Neuron (in vitro differentiated cells): Measurements from ENCODE around the gene SORBS2.

Experiments used
- H2AFZ ChIP-seq: one replicate; pipeline ENCODE4 v1.6.1; 2013; ENCODE audit warnings: low read depth, mild to moderate bottlenecking, inconsistent platforms, low read length, moderate library complexity
- H3K27me3 ChIP-seq: one replicate; pipeline ENCODE4 v1.6.1; 2013; ENCODE audit warnings: low read length; ENCODE audit not compliant: insufficient read depth
- H3K36me3 ChIP-seq: one replicate; pipeline ENCODE4 v1.6.1; 2013; ENCODE audit warnings: low read length; ENCODE audit not compliant: insufficient read depth
- H3K4me1 ChIP-seq: one replicate; pipeline ENCODE4 v1.6.1; 2013; ENCODE audit warnings: low read length; ENCODE audit not compliant: insufficient read depth
- H3K4me3 ChIP-seq: 2 replicates; pipeline ENCODE4 v1.5.1; 2013; ENCODE audit warnings: mild to moderate bottlenecking, low read length, moderate library complexity
- H3K9me3 ChIP-seq: one replicate; pipeline ENCODE4 v1.6.1; 2013; ENCODE audit warnings: low read length

SORBS2 gene

DNA sequence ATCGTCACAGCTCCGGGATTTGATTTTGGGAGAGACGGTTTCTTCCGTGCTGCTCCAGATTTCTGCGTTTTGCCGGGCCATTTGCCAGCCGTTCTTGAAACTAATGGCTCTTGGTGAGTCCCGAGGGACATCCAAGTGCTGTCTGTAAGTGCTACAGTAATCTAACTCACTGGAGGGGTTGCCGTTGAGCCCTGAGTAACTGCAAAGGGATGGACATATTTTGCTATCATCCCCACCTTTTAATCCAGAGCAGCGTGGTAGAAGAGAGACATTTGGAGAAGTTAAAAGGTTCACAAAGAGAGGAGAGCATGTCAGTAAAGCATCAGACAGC, 187.8 kb downstream of the SORBS2 start:
- Histone ChIP-seq H3K4me1 (no peaks in the 10 kb centered on the region), H3K9me3 (peaks cover 10% of the 10 kb centered on the region), H2AFZ (no peak overlapping the region), H3K27me3 (no peaks in the 10 kb centered on the region), H3K4me3 (no peak overlapping the region), H3K36me3 (peaks cover 56% of the 10 kb centered on the region)

DNA sequence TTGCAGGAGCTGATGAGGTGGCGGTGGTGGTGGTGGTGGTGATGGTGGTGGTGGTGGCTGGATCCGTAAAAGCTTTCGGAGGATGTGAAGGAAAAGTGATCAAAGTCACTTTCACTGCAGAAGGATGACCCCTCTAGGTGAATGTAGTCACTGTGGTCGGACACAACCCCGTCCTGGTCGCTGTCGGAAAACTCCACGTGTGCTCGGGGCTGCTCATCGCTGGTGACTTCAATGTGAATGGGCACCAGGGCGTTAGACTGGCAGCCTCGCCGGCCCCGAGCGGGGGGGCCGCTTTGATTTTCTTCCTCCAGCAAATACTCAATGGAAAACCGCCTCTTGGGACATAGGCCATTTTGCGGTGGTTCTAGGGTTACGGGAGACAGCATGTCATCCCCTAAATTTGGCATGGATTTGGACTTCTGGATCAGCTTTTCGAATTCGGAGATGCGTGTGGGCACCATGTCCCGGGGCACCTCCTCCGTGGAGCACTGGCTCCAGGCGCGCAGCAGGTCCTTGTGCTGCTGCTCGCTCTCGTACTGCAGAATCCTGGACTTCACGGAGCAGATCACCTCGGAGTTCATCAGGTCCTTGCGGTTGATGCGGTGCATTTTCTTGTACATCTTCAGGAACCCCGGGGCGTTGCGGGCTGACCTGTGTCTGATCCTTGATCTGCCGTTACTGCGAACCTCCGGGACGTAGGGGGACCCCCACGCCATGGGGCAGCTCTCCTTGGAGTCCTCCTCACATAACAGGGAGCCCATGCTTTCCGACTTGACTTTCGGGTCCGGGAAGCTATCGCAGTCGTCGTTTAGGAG, 188.3 kb downstream of the SORBS2 start:
- no peak overlapping the region for H3K4me3 ChIP-seq
- H3K4me1 ChIP-seq: no peaks in the 10 kb centered on the region
- peaks cover 10% of the 10 kb centered on the region for H3K9me3 ChIP-seq
- no peaks in the 10 kb centered on the region for H3K27me3 ChIP-seq
- H3K36me3 ChIP-seq: peaks cover 54% of the 10 kb centered on the region
- H2AFZ ChIP-seq: no peak overlapping the region

DNA sequence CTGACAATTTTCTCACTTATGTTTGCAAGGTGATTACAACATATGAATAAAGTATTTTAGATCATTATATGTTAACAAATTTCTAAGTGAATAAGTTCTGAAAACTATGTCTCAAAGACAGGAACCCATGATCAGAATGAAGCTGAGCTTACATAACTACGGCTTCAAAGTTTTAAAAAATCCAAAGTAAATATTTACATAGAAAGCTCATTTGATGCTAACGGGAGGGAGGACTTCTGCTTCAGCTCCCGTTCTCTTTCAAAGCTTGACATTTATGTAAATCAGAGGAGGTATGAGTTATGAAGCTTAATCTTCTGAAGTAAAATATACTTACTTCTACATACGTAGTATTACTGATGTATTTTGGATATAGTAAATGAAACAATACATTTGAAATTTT, 203.8 kb downstream of the SORBS2 start:
- peaks cover 10% of the 10 kb centered on the region for H3K4me1 ChIP-seq
- no peak overlapping the region for H3K4me3 ChIP-seq
- H3K36me3 ChIP-seq: peaks cover 28% of the 10 kb centered on the region
- H2AFZ ChIP-seq: no peak overlapping the region
- no peaks in the 10 kb centered on the region for H3K27me3 ChIP-seq
- no peaks in the 10 kb centered on the region for H3K9me3 ChIP-seq

DNA sequence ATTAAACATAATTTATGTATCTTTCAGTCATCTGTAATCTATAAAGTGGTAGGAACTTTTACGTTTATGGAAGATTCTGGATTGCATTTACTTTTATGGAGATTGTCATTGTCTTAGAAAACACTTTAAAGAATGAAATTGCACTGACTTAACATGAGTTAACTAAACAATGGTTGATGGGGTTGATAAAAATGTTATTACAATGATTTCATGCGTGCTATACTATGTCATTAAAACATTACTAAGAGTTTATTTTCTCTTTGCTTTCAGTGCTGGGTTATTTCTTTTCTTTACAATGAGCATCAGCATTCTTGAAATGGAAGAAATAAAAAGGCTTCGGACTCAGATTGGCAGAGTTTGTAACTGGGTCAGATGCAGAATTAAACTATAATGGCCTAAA, 209.6 kb downstream of the SORBS2 start:
- H3K9me3 ChIP-seq: peaks cover 2% of the 10 kb centered on the region
- H3K36me3 ChIP-seq: peaks cover 13% of the 10 kb centered on the region

DNA sequence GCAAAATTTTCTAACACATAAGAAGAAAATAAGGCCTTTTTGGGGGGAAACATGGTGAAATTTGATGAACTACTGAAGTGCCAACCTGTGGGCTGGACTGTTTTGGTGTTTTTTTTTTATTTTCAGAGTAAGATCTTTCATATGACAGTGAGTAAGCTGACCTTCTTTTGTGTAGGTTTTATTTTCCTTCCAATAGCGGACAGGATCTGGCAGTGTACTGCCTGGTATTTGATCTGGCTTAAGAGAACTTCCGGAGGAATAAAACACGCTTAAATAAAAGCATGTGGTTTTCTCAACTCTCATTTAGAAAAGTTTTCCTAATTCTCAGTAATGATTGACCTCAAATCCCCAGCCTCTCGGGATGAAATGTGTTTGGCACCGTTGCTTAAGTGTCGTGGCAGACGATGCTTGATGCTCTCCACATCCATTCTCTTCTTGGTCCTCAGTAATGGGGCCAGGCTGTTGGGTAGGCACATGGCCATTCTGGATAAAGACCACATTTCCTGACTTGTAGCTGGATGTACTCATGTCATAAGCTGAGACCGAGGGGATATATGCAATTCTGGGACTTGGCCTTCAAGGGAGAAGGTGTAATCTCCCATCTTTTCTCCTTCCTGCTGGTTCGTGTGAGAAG, 211.1 kb downstream of the SORBS2 start:
- Histone ChIP-seq H2AFZ (no peak overlapping the region), H3K4me1 (peaks cover 28% of the 10 kb centered on the region), H3K27me3 (no peaks in the 10 kb centered on the region), H3K4me3 (no peak overlapping the region), H3K9me3 (peaks cover 2% of the 10 kb centered on the region), H3K36me3 (peaks cover 4% of the 10 kb centered on the region)

More for the DNA sequence above, 209.6 kb downstream of the SORBS2 start:
- H3K27me3 ChIP-seq: no peaks in the 10 kb centered on the region
- H2AFZ ChIP-seq: no peak overlapping the region
- peaks cover 28% of the 10 kb centered on the region for H3K4me1 ChIP-seq
- no peak overlapping the region for H3K4me3 ChIP-seq

DNA sequence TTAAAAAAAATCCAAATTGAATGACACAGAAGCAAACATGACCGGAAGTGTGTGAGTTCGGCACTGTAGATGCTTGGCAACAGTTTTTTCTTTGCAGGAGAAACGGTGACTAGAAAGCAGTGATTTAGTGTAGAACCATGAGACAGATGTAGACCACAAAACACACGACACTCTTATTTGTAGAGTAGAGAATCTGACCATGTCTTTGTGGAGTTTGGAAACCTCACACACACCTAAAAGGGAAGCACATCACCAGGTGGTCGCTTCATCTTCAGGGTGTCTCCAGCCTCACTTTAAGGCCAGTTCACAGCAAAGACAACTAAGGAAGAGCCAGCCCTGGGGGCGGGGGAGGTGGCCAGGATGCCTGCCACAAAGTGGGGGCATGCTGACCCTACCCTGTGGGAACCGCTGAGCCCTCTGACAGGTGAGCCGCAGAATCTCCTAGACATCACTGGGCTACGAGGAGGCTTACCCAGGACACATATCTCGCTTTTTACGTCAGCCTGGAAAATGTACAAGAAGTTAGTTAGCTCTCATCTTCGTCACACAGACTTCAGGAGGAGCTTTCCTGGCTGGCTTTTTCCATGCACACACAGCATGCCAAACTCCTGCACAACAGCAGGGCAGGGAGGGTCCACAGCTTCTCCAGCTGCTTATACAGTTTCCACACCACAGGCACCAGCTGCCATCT, 212.3 kb downstream of the SORBS2 start:
- no peak overlapping the region for H2AFZ ChIP-seq
- peaks cover 2% of the 10 kb centered on the region for H3K9me3 ChIP-seq
- no peaks in the 10 kb centered on the region for H3K27me3 ChIP-seq
- H3K36me3 ChIP-seq: peaks cover 4% of the 10 kb centered on the region
- no peak overlapping the region for H3K4me3 ChIP-seq
- H3K4me1 ChIP-seq: peaks cover 28% of the 10 kb centered on the region

DNA sequence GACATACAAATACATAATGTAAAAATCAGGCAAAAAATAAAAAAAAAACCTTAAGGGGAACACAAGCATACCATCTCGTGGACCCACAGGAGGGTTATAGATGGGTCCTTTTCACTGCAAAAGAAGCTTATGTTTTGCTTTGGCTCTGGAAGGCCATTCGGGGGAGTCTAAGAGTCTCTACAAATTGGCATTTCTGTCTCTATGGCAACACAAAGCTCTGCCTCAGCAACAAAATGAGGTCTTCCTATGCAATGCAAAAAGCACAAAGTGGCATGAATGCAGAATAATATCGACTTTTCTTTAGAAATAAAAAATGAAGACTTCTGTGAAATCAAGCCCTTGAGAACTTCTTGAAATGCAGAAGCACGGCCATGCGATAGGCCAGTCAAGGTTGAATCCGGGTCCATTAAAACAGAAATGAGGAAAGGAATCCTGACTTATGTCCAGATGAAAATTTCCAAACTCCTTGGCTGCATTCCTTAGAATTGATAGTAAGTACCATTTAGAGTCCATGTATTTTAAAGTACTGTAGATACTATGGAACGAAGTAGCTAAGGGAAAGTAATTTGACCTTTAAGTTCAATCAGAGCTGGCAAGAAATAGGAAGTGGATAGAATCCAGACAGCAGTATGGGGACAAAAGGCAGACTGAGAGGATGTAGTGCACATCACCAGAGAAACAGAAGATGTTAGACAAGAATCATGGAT, 213.0 kb downstream of the SORBS2 start:
- Histone ChIP-seq H3K9me3 (peaks cover 2% of the 10 kb centered on the region), H3K4me3 (no peak overlapping the region), H3K4me1 (peaks cover 24% of the 10 kb centered on the region), H3K27me3 (no peaks in the 10 kb centered on the region), H3K36me3 (peaks cover 4% of the 10 kb centered on the region), H2AFZ (no peak overlapping the region)

DNA sequence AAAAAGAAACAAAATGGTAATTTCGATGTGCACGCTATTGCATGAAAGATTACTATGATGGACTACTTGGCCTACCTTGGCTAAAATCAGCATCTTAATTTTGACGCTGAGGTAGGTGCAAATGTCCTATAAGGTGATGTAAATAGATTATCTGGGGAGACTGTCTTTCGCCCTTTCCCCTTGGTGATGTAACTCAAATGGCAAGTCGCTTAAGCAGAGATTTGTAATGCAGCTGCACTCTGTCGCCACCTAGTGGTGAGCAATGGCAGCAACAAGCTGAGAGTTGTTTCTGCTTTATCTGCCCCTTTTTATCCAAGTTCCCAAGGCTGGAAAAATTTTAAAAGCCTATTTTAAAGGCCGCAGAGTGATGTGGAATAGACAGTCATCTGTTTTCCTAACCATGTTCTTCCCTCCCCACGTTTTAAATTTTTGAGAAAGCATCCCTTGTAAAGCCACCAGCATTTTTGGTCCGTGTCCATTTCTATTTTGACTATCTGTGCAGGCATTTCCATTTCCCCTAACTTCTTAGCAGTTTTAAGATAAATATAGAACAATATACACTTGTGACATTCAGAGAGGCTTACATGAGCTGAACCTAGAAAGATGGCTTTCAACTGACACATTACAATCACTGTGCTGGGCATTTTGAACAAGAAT, 214.3 kb downstream of the SORBS2 start:
- Histone ChIP-seq H2AFZ (no peak overlapping the region), H3K36me3 (peaks cover 6% of the 10 kb centered on the region), H3K9me3 (peaks cover 2% of the 10 kb centered on the region), H3K4me3 (no peak overlapping the region), H3K27me3 (no peaks in the 10 kb centered on the region), H3K4me1 (peaks cover 17% of the 10 kb centered on the region)

DNA sequence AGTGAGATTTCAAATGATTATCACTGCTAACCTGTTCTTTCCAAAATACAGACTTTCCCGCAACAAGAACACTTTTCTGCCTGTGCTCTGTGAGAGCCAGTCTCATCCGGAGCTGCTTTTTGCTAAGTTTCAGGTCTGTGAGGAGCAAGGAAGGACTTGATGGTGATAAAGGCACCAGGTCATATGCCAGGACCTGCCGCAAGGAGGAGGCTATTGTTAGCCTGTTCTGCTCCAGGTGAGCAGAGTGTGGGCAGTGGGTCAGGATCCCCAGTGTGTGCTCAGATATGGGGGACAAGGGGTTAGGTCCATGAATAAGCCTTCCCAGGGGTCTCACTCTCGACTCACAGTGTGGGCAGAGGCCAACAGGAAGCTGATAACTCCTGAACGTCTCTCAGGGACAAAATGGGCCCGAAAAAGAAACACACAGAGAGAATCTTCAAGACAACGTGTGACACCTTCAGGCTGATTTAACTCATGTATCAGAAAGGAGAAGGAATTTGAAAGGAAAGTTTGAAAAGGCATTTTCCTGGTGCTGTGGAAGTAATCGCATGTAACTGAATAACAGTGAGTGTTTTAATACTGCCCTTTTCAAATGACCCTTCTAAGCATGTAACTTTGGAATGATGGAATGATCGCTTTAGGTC, 219.0 kb downstream of the SORBS2 start:
- Histone ChIP-seq H3K27me3 (no peaks in the 10 kb centered on the region), H3K9me3 (no peaks in the 10 kb centered on the region)

DNA sequence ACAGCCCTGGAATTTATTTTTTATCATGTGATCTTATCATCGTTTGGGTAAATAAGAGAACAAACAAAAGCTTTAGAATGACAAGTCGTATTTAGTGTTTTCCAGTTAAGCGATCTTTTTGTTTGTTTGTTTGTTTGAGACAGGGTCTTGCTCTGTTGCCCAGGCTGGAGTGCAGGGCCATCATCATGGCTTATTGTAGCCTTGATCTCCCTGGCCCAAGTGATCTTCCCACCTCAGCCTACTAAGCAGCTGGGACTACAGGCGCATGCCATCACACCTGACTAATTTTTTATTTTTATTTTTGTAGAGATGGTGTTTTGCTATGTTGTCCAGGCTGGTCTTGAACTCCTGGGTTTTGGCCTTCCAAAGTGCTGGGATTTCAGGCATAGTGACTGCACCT, 219.6 kb downstream of the SORBS2 start:
- no peaks in the 10 kb centered on the region for H3K27me3 ChIP-seq
- no peaks in the 10 kb centered on the region for H3K4me1 ChIP-seq
- no peaks in the 10 kb centered on the region for H3K9me3 ChIP-seq
- no peak overlapping the region for H2AFZ ChIP-seq
- peaks cover 9% of the 10 kb centered on the region for H3K36me3 ChIP-seq
- H3K4me3 ChIP-seq: no peak overlapping the region

More for the DNA sequence above, 219.0 kb downstream of the SORBS2 start:
- H3K4me1 ChIP-seq: no peaks in the 10 kb centered on the region
- no peak overlapping the region for H2AFZ ChIP-seq
- H3K4me3 ChIP-seq: no peak overlapping the region
- peaks cover 6% of the 10 kb centered on the region for H3K36me3 ChIP-seq

DNA sequence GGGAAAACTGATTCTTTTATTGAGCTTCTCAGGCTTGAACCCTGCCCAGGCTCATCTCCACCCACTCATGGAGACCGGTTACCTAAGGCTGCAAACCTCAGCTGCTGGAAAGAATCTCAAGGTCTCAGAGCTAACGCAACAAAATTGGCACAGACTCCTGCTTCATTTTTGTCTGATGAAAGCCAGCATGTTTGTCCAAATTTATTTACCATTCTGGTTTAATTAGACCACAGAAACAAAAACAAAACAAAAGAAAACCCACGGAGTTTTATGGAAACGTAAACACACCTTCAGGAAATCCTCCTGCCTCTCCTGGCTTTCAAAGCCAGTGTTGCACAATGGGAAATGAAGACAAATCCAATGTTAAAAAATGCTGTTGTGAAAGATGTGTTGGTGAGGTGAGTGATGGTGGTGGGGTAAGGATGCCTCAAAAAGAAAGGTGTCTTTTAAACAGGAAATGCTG, 220.3 kb downstream of the SORBS2 start:
- H3K27me3 ChIP-seq: no peaks in the 10 kb centered on the region
- peaks cover 13% of the 10 kb centered on the region for H3K36me3 ChIP-seq
- no peak overlapping the region for H2AFZ ChIP-seq
- H3K9me3 ChIP-seq: no peaks in the 10 kb centered on the region
- no peaks in the 10 kb centered on the region for H3K4me1 ChIP-seq
- H3K4me3 ChIP-seq: no peak overlapping the region

DNA sequence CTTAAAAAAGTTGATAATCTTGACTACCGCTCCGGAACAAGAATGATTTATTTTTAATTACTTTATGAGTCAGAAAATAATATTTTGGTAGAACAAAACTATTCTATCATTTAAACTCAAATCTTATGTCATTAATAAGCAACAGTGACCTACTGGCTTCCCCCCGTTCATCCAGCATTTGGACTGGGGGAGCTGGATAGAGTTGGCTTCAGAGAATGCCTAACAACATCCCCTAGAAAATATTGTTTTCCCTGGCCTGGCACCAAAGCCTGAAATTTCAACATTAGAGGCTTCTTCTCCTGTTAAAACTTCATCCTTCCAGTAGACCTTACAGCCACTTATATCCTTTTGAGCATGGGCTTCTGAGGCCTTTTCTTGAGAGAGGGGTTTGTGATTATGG, 221.0 kb downstream of the SORBS2 start:
- Histone ChIP-seq H3K4me1 (no peaks in the 10 kb centered on the region), H2AFZ (no peak overlapping the region), H3K9me3 (no peaks in the 10 kb centered on the region), H3K36me3 (peaks cover 13% of the 10 kb centered on the region), H3K4me3 (no peak overlapping the region), H3K27me3 (no peaks in the 10 kb centered on the region)
